ENCODE results near the gene DAAM1.

DNA sequence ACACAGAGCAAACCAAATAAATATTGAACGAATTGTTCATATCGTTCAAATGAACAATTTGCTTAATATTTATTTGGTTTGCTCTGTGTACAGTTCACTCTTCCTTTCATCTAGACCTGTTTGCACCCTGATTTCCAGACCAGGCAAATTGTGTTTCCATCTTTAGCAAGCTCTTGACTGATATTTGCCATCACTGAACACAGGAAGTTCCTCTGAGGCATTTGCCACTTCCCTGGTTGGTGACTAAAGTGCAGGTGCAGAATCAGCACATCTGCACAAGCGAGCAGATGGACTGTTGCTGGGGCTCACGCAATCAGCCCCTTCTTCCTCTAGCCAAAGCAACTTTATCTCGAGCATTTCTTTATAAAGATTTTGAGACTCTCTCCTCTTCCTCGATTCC, 112.9 kb downstream of the DAAM1 start:
- TF ChIP-seq TCF4 (CRISPR knock-in tag; IDR thresholded peaks at IDR 0.05; ENCODE audit: borderline replicate concordance) (no peak), ZC3H10 (CRISPR knock-in tag; IDR thresholded peaks at IDR 0.05) (no peak)
- TF ChIP-seq, protein P1, sequence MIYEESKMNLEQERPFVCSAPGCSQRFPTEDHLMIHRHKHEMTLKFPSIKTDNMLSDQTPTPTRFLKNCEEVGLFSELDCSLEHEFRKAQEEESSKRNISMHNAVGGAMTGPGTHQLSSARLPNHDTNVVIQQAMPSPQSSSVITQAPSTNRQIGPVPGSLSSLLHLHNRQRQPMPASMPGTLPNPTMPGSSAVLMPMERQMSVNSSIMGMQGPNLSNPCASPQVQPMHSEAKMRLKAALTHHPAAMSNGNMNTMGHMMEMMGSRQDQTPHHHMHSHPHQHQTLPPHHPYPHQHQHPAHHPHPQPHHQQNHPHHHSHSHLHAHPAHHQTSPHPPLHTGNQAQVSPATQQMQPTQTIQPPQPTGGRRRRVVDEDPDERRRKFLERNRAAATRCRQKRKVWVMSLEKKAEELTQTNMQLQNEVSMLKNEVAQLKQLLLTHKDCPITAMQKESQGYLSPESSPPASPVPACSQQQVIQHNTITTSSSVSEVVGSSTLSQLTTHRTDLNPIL (CRISPR knock-in tag; IDR thresholded peaks at IDR 0.05; ENCODE audit: low read depth): no peak

Measured in SK-N-SH treated with all-trans-retinoic acid at 6 μM for 48 hours (cell line).